HG03439 (cell line): ENCODE measurements around the gene CAP1.
"Not testable (repeated sequence)": the region's sequence is repeated elsewhere in the genome, so short reads cannot be mapped to it uniquely, and the experiment has no call there.

Experiments used
- ATAC-seq: cut with Tn5 transposase; IDR thresholded peaks from one replicate; pipeline ENCODE4 v1.9.1; 2021; ENCODE audit warnings: mild to moderate bottlenecking, moderate library complexity; ENCODE audit not compliant: unreplicated experiment

Gene CAP1, protein sequence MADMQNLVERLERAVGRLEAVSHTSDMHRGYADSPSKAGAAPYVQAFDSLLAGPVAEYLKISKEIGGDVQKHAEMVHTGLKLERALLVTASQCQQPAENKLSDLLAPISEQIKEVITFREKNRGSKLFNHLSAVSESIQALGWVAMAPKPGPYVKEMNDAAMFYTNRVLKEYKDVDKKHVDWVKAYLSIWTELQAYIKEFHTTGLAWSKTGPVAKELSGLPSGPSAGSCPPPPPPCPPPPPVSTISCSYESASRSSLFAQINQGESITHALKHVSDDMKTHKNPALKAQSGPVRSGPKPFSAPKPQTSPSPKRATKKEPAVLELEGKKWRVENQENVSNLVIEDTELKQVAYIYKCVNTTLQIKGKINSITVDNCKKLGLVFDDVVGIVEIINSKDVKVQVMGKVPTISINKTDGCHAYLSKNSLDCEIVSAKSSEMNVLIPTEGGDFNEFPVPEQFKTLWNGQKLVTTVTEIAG

DNA sequence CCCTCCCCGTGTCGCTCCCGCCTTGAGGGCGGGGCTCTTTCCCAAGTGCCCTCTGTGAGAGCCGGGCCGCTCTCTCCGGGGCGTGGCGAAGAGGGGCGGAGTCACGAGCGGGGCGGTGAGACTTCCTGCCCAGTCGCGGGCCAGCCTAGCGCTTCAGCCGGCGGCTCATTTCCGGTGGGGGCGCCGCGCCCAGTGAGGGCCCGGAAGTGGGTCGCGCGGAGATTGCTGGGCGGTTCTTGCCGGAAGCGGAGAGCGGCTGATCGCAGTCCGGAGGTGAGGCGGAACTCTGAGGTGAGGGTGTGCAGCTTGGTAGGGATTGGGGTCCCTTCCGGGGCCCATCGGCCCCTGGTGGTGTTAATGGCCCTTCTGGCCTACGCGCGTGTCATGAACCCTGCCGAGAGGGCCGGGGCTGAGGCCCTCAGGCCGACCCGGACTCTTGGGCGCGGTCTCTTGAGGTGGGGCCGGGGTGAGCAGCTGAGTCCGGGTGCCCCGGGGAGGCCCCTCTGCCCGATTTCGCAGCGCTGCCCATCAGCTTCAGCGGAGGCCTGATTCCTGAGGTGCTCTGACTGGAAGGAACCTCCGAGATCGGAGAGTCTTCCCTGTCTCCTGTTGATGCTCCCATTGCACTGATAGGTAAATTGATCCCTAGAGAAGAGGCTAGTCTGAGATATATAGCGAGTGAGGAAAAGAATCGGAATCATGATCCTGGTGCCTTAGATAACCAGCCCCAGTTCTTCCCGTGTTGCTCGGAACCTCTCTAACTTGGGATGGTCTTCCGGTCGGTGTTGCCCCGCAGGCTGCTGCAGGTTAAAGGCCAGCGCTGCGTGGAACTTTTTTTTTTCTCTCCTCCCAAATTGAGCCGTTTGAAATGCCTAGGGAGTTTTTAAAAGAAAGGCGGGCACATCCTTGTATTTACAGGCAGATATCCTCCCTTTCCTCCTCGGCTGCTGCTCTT is at the start of gene CAP1:
Gene CAP1, plus strand, starts transcription at position 219 of the 955 bp plus-strand sequence. CDS start 18,618 bp downstream, outside the sequence.
- ATAC-seq = peak; percentile 90

DNA sequence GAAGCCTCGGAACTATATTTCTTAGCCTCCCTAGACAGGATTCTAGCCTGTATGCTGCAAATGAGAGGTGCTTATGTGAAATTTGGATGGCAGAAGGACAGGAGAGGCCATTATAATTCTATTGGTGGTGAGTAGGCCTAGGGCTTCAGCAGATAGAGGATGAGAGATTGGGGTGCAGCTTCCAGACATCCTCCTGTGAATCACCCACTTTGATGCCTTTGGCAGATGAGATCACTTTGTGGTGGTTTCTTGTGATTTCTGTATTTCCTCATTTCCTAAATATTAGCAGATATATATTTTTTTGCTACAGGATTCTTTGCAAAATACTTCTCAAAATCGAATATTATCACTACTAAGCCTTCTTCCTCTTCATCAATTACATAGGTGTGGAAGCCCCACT is 48.3 kb upstream of the CAP1 start:
- ATAC-seq = no peak

DNA sequence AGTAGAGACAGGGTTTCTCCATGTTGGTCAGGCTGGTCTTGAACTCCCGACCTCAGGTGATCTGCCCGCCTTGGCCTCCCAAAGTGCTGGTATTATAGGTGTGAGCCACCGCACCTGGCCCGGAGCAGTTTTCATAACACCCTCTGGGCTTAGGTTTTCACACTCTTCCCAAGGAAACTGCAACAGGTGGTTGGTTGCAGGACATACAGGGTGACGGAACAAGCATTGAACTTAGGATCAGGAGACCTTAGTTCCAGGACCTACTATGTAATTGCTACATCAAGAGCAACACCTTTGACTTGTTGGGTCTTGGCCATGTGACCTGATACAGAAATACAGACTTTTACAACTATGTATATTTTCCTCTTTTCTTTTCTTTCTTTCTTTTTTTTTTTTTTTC is 47.6 kb upstream of the CAP1 start:
- ATAC-seq = no peak

DNA sequence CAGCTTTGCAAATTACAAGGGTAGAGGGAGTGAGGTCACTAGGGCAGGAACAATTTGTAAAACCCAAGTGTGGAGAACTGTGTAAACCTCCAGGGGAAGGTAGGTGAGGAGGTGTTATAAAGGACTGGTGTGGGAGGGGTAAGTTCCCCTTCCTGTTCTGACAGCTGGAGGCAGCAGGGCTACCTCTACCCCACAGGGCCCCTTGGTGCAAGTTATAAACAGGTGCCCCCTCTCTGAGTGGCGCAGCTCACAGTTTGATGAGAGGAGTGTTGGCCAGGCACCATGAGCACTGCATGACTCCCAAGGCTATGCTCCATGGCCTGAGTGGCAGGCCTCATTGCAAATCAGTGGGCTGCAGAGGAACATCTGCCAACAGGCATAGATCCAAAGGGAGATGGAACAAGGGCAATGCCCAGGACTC is 44.5 kb upstream of the CAP1 start:
- ATAC-seq = no peak

DNA sequence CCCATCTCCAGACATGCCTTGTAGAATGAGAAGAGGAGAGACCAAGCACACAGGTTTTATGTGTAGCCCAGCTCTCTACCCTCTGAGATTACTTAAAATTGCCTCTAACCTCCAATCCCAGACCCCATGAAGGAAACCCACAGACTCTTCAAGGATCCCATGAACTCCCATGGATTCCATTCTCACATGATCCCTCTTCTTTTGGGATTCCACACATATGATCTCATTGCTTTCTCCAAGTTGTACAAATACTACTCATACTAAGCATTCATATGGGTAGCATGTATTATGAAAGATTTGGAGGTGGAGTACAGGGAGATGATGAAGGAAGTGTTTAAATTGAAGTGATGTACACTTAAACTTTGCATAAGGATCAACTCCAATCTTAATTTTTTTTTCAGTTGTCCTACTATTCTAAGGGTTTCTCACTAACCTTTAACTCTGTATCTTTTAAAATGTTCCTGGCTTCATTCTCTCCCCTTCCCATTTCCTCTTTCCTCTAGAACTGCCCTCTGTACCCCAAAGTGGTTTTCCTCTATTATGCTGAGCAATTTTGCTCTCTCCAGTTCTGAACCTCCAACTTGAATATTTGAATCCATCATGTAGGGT is 44.0 kb upstream of the CAP1 start:
- ATAC-seq = no peak

DNA sequence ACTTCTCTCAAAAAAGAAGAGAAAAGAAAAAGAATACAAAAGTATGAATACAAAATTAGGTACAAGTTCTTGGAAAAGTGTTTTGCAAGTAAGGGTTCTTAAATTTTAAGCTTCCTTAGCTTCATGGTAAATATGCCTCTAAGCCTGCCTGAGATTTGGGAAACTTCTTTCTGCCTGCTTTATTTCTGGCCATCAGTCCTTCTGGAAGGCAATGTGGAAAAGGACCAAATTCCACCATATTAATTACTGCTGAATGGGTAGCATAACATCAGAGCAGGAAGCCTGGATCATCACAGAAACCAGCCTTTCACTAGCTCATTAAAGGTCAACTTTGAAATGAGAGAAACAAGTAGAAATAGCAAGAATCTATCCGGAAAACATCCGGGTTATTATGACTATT is 39.1 kb upstream of the CAP1 start:
- no peak for ATAC-seq

DNA sequence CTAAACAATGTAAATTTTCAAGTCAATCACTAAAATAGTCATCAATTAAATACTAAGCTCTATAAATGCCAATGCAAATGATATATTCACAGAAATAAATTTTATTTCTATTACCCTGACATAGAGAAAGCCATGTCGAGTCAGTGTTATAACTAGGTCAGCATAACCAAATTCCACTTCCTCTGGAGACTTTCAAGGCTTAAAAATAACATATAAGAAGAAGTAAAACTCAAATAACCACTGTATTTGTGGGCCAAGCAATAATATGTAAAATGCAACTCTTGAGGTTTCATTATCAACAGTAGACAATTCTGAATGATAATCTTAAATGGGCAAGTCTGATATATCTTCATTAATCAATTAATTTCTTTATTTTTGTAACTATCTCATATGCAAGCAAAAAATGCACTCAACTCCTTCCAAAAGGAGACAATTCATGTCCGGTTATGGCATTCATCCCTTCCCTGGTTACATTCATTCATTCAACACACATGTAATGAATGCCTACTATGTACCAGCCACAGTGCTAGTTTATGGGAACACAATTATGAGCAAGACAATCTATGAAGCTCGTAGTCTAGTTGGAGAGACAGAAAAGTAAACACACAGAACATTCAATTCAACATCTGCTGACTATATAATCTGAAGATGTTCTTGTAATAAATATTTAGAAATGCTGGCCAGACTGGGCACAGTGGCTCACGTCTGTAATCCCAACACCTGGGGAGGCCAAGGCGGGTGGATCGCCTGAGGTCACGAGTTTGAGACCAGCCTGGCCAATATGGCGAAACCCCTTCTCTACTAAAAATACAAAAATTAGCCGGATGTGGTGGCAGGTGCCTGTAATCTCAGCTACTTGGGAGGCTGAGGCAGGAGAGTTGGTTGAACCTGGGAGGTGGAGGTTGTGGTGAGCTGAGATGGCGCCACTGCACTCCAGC is 37.1 kb upstream of the CAP1 start:
- ATAC-seq = no peak

DNA sequence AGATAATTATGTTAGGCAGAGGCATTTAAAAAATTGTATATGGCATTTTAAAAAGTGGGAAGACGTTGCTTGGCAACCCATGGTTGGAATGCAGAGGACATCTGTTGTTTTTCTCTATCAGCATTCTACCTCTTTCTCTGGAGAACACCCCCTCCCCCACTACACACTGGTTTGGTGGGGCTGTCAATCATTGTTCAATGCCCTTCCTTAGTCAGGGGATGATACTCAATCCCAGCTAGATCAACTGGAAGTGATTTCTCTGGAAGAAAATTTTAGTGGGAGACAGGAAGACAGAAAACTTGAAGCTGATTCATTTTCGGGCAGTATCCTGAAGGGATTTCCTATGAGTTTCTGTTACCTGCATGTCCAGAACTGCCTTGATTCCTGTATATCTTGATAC is 35.7 kb upstream of the CAP1 start:
- ATAC-seq = no peak

DNA sequence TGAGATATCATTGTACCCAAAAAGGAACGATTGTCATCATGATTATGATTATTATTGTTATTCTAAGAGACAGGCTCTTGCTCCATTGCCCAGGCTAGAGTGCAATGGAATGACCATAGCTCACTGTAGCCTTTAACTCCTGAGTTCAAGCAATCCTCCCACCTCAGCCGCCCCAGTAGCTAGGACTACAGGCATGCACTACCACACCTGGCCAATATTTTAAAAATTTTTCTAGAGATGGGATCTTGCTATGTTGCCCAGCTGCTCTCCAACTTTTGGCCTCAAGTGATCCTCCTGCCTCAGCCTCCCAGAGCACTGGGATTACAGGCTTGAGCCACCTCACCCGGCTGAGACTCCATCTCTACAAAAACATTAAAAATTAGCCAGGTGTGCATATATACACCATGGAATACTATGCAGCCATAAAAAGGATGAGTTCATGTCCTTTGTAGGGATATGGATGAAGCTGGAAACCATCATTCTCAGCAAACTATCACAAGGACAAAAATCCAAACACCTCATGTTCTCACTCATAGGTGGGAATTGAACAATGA is 33.0 kb upstream of the CAP1 start:
- ATAC-seq = not testable (repeated sequence)

DNA sequence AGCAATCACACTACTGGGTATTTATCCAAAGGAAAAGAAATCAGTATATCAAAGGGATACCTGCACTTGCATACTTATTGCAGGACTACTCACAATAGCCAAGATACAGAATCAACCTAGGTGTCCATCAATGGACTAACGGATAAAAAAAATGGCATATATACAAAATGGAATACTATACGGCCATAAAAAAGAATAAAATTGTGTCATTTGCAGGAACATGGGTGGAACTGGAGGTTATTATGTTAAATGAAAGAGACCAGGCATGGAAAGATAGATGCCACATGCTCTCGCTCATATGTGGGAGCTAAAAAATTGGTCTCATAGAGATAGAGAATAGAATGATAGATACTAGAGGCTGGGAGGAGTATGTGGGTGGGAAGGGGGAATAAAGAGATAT is 29.3 kb upstream of the CAP1 start:
- no peak for ATAC-seq

DNA sequence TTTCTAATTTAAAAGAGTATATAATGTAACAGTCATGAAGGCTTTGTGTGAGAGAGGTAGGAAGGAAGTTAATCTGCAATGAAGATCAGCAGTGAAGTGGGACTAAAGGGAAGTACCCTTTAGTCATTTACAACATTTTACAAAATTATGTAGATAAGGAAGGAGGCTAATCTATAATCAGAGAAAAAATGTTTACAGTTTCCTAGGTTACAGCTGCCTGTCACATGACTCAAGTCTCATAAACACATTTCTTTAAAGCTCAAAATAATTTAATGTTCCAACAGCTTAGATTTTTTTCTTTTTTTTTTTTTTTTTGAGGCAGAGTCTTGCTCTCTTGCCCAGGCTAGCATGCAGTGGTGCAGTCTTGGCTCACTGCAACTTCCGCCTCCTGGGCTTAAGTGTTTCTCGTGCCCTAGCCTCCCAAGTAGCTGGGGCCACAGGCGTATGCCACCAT is 26.2 kb upstream of the CAP1 start:
- ATAC-seq = no peak

DNA sequence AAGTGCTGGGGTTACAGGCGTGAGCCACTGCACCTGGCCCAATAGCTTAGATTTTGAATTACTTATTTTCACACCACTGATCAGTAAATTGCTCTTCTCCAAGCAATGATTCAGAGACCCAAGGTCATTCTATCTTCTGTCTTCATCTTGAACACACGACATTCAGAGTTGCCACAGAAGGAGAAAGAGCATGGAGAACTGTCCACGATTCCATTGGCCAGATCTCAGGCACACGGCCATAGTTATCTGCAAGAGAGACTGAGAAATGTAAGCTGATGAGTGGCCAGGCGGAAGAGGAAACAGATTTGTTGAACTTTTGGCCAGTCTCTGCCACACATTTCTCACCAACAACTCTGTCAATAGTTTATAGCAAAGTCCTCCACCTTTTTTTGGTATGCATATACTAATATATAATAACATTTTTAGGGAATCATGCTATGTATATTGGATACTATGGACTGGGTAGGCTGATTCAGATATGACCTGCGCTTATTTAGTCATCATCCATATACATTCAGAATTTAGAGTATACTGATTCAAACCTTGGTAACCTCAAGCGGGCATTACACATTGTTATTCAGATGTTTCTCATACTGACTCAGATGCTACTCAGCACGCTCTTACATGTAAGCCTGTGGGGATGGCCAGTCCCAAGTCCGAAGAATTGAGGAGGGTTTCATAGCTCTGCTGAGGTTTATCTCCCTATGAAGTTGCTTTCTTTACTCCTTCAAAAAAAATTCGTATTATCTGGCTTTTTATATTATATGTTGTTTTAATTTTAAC is 25.5 kb upstream of the CAP1 start:
- no peak for ATAC-seq

DNA sequence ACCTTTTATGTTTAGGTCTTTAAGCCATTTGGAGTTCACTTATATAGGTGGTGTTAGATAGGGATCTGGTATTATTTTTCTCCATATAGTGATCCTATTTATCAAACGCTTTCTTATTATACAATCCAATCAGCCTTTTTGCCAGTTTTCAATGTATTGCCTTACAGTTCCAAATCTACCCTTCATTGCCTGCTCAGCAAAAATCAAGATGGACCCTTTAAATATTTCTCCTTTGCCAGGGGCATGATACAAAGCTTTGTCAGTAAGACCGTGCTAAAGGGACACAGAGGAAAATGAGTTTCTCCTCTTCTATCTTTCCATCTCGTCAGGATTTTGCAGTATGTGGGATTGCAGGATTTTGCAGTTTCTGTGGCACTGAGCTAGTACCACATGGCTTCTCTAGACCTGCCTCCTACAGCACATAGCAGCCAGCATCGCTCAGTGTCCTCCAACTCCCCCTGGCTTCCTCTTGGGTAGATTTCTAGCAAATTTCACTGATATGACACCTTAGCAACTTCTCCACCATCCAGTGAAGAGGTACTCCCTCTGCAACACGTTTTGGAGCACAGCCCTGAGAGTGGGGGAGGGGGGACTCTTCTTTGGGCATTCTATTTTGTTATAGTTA is 22.5 kb upstream of the CAP1 start:
- no peak for ATAC-seq

DNA sequence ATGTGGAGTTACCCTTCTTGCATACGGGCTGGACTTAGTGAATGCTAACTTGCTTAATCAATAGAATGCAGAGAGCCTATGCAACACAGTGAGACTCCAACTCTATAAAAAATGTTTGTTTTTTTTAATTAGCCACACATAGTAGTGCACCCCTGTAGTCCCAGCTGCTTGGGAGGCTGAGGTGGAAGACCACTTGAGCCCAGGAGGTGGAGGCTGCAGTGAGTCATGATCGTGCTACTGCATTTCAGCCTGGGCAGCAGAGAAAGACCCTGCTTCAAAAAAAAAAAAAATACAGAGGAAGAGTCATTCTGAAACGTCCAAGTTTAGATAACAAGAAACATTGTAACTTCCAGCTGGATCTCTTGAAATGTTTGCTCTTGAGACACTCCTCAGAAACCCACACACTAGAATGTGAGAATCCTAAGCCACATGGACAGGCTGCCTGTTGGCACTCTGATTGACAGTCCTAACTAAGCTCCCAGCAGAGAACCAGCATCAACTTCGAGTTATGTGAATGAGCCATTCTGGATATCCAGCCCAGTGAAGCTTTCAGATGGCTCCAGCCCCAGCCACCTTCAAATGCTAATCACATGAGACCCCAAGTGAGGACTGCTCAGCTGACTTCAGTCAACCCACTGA is 20.0 kb upstream of the CAP1 start:
- no peak for ATAC-seq

DNA sequence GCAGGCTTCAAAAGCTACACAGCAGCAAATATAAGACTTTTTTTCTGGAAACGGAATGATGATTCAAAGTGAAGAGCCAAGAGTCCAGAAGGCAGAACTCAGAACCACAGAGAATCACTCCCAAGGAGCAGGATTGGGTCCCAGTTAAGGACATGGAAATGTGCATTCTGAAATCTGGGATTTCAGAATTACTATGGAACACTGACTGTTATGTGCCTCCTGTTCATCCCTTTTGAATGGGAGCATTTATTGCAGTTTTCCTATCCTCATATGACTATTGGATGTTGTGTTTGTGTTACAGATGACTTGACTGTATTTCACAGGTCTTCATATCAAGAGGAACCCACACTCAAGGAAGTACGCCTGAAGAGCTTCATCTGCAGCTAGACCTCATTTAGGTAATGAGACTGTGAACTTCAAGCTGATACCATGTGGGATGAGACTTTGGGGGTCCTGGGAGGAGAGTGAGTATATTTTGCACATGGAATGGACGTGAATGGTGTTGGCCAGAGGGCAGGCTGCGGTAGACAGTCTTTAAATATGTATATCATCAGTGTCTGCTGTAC is 17.1 kb upstream of the CAP1 start:
- ATAC-seq = no peak

DNA sequence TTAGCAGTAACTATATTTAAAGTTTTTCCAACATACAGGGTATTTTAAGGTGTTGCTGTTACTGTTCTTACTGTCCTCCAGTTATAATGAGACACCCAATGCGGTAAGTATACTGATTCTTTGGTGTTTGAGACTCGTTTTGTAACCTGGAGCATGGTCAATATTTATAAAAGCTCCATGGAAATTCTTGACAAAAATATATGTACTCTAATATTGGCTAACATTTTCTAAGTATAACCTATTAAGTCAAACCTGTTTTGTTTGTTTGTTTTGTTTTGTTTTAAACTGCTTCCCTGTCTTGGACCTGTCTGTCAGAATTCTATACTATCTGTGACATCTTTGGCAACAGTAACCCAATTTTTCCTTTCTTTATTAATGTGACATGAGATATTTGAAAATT is 15.9 kb upstream of the CAP1 start:
- no peak for ATAC-seq

DNA sequence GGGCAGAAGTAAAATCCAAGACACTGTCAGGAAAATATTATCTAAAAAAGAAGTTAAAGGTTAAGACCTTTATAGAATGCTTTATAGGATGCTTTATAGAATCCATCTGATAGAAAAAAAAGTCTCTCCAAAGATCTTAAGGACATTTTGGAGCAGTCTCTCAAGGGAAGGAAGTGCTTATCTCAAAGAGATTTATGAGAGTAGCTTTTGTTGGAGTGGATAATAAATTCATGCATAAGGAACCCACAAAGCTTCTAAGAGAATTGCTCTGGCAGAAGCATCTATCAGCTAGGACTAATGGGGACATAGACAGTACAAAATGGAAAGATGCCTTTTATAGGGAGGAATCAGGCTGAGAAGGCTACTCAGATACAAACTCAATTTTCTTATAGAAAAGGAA is 12.9 kb upstream of the CAP1 start:
- no peak for ATAC-seq

DNA sequence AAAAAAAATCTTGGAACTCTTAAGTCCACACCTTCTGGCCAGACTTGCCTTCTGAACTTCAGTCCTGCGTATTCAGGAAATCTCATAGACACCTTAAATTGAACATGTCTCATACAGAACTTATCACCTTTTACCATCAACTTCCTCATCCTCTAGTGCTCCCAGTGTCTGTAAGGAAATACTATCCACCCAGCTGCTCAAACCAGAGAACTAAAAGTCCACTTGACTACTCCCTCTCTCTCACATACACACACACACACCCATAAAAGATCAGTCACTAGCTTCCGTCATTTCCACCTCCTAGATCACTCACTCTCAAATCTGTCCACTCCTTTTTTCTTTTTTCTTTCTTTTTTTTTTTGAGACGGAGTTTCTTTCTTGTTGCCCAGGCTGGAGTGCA is 10.9 kb upstream of the CAP1 start:
- no peak for ATAC-seq
